NCI-H510A treated with DMSO at 0.1 percent for 48 hours (cell line): ENCODE data around the gene LINGO3.
A peak's percentile ranks its signal among the peaks of the same experiment; 100 is the strongest.
"Not testable (repeated sequence)": the region's sequence is repeated elsewhere in the genome, so short reads cannot be mapped to it uniquely, and the experiment has no call there.

Source experiments
- DNase-seq: peaks from one replicate; lab custom pipeline; 2025; lab: John Stamatoyannopoulos, UW

LINGO3 gene, protein sequence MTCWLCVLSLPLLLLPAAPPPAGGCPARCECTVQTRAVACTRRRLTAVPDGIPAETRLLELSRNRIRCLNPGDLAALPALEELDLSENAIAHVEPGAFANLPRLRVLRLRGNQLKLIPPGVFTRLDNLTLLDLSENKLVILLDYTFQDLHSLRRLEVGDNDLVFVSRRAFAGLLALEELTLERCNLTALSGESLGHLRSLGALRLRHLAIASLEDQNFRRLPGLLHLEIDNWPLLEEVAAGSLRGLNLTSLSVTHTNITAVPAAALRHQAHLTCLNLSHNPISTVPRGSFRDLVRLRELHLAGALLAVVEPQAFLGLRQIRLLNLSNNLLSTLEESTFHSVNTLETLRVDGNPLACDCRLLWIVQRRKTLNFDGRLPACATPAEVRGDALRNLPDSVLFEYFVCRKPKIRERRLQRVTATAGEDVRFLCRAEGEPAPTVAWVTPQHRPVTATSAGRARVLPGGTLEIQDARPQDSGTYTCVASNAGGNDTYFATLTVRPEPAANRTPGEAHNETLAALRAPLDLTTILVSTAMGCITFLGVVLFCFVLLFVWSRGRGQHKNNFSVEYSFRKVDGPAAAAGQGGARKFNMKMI

DNA sequence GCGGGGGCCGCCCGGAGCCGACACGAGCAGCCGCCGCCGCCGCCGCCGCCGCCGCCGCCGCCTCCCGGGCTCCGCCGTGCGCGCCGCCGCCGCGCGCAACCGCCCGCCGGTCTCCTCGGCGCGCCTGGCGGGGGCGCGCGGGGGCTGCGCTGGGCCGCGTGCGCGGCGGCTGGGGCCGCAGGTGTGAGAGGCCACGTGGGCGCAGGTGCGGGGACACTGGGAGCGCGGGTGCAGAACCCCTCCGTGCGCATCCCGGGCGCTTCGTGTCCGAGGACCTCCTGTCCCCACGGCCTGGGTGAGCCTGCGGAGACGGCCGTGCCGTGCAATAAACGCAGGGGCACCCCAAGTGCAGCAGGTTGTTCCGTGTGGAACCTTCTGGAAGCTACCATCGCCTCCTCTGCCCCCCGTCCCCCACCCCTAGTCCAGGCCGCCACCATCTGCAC is at the start of gene LINGO3:
TSS of gene LINGO3 (minus strand) at position 41 of the 443 bp plus-strand sequence. CDS start 16,378 bp downstream, outside the sequence.
- no peak for DNase-seq

DNA sequence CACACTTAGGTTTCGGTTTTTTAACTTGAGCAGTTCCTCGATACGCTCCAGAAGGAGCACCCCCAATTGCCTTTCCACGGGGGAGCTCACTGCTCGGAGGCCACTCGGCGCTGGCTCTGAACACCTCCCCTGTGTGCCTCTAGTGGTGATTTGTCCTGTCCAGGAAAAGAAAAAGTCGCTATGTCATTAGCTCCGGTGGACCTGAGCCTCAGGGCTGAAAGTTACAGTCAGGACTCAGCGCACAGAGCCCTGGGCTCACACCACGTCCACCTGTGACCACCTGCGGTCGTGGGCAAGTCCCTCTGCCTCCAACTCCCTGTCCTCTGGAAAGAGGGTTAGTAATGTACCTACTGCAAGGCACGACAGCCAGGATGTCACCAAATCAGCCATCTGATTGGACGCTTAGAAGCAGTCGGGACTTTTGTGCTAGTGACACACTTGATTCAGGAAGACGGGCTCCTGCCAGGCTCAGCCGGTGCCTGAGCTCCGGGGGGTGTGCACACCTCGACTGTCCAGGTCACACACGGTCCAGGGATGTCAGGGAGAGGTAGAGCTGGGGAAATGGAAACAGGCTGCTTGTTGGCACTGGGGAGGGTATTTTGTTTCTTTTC is 48.2 kb upstream of the LINGO3 start:
- DNase-seq = no peak

DNA sequence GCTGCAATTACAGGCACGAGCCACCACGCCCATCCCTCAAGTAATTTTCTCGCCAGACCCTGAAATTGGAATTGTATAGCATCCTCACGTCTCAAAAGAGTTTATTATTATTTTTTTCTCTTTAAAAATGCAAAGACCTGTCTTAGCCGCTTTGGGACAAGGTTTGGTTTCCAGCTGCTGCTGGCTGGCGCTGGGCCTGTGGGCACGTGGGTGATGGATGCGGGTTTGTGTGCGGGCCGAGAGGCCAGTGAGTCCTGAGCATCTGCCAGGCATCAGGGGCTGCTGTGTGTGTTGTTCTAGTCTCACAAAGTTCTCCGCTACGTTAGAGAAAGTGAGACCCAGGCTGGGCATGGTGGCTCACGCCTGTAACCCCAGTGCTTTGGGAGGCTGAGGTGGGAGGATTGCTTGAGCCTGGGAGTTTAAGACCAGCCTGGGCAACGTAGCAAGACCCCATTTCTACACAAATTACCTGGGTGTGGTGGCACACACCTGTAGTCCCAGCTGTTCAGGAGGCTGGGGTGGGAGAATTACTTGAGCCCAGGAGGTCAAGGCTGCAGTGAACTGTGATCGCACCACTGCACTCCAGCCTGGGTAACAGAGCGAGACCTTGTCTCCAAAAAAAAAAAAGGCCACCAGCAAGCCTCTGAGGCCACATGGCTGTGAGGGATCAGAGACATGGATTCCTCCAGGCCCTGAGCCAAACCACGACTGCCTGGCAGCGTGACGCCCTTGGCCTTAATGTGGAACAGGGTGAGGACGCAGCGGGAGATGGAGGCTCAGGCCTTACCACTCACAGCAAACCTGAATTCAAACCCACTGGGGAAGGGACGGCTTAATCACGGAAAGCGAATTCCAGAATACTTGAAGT is 47.4 kb upstream of the LINGO3 start:
- no peak for DNase-seq

DNA sequence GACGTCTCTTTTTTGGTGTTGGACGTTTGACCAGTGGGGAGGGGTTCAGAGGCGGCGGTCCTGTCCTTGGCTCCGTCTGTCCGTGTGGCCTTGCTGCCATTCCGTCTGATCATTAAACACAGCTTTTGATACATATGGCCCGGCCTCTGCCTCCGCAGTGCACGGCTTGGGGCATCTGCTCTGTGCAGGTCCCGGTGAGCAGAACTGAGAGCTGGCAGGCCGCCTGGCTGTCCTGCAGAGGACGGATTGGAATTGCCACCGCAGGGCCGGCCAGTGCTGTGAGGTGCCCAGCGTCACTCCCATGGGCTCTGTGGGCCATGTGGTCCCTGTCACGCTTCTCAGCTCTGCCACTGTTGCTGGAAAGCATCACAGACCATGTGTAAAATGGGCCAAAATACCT is 46.7 kb upstream of the LINGO3 start:
- no peak for DNase-seq

DNA sequence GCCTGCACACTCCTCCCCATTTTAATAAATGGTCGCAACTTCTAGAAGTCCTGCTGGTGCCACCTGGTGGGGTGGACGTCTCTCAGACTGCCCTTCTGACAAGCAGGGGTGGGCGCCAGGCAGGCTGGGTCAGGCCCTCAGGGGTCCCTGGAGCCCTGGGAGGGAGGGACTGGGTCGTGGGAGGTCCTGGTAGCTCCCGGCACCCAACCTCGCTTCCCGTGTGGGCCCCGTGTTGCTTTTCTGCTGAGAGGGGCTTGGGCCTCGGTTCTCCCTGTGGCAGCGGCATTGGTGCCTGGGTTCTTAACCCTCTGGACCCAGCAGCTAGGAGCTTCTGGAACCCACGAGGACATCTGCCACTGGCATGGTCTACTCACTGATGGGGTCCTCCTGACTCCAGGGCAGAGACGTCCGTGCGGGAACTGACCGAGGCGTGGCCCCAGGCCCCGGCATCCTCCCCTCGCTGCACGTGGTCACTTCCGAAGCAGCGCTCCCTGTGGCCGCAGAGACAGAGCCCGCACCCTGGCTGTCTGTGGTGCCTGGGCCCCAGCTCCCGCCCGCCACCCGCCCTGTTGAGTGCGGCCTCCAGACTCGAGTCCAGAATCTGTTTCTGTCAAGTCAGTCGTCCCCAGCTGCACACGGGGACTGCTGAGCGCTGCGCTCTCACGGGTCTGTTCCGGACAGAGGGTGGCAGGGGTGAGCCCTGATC is 46.1 kb upstream of the LINGO3 start:
- no peak for DNase-seq

DNA sequence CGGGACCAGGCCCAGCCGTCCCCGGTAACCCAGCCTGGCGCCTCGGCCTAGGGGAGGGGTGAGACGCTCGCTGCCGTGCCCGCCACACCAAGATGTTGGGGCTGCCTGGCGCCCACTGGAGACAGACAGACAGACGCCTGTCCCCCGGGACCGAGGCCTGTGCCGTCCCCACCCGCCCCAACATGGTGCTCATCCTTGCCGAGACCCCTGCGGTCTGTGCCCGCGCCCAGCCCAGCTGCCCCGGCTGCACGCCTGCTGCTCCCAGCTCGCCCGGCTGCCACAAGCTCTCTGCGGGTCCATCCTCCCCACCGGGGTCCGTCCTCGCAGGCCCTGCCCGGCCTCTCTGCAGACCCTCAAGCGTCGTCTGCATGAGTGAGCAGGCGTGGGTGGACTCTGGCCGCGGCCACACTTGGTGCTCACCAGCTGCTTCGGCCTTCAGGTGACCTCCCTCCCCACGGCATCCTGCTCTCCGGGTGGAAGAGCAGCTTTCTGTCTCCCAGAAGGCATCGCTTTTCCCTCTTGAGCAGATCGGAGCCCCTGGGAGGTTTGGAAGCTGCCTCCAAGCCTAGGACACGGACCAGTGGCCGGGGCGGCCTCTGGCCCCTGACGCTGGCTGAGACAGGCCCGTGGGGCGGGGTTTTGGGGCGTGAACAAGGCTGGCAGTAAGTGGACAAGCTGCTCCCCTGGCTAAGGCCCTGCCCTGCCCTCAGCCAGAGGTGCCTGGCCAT is 45.4 kb upstream of the LINGO3 start:
- DNase-seq = no peak

DNA sequence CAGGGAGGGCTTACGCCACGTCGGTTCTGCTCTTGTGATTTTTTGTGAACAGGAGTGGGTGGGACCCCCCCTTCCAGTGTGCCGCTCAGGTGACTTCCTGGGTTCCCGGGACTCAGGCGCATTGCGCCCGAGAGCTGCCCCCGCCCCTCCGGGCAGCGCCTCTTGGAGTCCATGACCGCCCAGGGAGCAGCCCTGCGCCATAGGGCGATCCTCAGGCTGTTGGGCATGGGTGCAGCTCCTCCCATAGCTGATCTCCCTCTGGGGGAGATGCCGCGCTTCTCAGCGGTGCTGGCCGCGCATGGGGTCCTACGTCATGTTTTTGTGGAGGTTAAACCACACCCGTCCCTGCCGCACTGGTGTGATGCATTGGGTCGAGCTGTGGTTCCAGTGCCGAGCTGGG is 44.2 kb upstream of the LINGO3 start:
- no peak for DNase-seq

DNA sequence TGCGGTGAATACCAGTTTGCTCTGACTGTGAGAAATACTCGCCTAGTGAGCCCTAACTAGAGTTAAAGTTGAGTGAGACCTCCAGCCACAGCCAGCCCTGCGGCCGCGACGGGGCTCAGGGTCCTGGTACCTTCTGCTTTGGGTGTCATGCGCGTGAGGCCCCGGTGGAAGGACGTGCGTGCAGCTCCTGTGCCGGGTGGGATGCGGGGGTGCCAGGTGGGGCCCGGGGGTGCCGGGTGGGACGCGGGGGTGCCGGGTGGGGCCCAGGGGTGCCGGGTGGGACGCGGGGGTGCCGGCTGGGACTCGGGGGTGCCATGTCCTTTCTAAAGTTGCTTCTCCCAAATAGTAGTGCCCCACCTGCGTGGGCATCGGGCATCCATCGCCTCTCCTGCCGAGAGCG is 43.6 kb upstream of the LINGO3 start:
- DNase-seq = no peak

DNA sequence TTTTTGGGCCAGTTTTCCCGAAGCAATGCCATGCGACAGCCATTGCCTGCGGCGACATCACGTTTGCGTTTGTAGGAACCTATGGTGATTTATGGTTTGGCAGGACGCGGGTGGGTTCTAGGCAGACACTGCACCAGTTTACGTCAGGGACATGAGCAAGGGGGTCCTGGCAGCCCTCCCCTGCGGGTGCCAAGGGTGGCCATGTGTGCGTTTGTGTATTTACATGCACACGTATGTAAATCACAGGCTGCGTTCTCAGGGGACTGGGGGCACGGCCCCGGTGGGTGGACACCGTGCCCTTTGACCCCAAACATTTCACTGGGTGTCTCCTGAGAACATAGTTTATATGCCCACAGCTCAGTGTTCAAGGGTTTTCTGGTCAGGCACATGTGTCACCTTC is 42.7 kb upstream of the LINGO3 start:
- DNase-seq = no peak

DNA sequence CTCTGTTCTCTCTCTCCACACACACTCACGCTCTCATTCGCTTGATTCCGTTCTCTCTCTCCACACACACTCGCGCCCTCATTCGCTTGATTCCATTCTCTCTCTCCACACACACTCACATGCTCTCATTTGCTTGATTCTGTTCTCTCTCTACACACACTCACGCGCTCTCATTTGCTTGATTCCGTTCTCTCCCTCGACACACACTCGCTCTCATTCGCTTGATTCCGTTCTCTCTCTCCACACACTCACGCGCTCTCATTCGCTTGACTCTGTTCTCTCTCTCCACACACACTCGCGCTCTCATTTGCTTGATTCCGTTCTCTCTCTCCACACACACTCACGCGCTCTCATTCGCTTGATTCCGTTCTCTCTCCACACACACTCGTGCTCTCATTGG is 41.9 kb upstream of the LINGO3 start:
- DNase-seq = not testable (repeated sequence)

DNA sequence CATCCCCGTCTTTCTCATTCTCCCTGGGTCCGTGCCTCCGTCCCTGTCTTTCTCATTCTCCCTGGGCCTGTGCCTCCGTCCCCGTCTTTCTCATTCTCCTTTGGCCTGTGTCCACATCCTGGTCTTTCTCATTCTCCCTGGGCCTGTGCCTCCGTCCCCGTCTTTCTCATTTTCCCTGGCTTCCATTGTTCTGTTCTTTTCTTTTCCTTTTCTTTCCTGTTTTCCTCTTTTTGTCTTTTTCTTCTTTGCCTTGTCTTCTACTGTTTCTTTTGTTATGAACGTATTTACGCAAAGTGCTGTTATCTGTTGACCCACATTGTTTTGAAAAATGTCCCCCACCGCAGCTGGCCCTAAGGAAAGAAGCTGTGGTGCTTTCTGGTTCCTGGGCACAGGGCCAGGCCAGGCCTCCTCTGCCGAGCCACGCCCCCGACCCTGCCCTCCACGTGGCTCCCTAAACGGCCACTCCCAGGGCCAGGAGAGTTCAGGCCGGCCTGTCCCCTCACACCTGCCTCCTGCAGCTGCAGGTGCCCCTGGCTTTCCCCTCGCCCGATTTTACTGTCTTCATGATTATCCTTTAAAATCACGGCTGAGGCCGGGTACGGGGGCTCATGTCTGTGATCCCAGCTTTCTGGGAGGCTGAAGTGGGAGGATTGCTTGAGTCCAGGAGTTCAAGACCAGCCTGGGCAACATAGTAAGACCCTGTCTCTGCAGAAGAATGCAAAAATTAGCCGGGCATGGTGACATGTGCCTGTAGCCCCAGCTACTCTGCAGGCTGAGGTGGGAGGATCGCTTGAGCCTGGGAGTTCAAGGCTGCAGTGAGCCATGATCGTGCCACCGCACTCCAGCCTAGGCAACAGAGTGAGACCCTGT is 38.1 kb upstream of the LINGO3 start:
- peak; percentile 8 for DNase-seq

DNA sequence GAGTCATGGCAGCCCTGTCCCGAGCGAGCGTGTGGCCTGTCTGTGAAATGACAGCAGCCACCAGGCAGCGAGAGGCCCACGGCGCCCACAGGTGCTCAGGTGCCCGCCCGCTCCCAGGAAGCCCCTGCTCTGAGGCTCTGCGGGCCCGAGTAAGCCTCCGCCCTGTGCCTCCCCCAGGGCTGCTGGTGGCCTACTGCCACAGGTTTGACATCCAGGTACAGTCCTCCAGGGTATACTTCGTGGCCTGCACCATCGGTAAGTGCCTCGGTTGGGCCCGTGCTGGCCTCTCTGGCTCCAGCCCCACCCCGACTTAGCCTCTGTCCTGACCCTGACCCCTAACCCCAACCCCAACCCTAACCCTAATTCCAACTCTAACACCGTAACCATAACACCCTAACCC is 37.1 kb upstream of the LINGO3 start:
- DNase-seq = no peak

DNA sequence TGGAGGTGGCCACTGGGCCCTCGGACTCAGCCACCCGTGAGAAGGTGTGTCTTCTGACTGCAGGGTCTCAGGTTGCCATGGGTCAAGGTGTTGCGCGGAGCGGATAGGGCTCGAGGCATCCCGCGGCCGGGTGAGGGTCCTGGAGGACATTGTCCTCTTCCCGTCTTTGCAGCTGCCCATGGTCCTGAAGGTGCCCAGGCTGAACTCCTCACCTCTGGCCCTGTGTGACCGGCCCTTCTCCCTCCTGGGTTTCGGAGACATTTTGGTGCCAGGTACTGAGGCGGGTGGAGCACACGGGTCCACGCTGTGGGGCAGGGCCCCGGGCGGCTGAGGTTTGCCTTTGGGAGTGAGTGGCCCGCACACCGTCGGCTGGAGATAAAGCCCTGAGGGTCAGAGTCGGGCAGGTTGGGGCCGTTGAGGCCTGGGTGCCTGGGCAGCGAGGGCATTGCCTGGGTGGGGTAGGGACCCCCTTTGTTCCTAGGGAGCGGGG is 36.5 kb upstream of the LINGO3 start:
- no peak for DNase-seq

DNA sequence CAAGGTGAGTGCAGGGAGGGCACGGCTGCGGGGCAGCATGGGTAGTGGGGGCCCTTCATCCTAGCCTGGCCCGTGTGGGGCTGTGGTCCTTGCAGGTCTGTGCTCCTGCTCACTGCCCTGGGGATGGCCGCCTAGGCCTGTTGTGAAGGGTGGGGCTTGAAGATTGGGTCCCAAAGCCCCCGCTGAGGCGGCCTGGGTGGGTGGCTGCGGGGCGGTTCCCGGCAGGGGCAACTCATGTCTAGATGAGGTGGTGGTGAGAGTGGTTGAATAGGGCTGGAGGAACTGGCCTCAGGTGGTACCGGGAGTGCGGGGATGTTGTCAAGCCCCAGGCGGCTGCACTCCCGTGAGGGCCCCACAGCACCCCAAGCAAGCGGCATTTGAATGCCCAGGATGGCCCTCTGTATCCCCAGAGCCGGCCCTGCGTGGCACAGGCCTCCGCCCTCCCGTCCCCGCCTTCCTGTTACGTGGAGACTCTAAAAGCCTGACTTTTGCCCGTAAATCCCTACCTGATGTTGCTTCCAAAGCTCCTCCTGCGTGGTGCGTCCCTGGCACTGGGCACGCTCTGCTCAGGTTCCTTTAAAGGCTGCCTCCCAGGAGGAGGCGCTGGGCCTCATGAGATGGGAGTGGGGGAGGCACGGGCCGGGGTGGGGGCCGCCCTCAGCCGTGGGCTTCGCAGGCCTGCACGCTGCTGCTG is 35.5 kb upstream of the LINGO3 start:
- no peak for DNase-seq

DNA sequence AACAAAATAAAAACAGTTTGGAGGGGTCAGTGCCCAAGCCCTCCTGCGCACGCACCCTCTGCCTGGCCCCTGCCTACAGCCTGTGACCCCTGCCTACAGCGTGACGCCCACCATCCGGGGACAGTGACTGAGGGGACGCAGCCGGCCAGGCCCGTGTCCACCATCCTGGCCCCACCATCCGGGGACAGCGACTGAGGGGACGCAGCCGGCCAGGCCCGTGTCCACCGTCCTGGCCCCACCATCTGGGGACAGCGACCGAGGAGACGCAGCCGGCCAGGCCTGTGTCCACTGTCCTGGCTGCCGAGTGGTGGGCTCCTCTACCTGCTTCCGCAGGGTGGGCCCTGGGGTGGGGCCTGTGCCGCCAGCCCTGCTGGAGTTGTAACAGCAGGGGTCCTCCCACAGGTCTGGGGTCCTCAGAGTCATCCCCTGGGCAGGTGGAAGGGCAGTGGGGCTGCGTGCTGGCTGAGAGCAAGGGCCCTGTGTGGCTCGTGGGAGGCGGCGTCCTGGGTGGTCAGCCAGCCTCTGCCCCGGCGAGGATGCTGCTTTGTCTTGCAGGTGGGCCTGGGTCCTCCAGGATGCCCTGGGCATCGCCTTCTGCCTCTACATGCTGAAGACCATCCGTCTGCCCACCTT is 34.8 kb upstream of the LINGO3 start:
- no peak for DNase-seq

DNA sequence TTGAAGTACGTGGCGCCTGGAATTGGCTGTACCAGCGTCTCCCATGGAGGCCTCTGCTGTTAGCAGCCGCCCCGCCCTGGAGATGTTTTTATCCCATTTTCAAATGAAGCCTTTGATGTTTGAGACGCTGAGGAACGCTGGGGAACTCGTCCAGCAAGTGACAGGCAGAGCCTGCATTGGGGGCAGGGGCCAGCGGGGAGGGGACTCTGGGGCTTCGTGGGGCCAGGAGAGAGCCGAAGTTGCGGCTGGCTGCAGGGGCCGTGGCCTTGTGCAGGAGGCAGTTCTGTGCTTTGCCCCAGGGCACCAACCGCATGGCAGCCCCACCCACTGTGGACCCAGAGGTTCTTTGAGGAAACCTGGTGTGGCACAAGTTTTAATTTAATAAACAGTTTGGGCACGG is 34.0 kb upstream of the LINGO3 start:
- DNase-seq = no peak

DNA sequence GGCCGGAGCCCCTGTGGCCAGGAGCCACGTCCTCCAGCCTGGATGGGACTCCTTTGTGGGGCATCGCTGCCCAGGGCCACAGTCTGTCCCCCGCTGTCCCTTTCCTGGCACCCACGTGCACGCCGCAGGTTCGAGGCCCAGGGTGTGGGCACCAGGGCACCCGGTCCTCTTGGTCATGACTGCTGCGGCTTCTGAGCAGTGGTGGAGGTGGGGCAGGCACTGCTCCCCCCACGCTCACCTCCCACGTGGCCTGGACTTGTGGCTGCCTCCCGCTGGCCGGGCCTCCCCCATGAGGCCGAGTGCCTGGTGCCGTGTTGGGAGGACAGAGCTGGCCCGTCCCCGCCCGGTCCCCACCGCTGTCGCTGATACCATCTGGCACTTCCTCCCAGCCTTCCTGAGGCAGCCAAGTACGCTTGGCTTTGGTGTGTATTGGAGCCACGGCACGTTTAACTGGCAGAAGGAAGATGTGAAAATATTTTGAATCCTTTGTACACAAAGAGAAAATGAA is 33.3 kb upstream of the LINGO3 start:
- no peak for DNase-seq

DNA sequence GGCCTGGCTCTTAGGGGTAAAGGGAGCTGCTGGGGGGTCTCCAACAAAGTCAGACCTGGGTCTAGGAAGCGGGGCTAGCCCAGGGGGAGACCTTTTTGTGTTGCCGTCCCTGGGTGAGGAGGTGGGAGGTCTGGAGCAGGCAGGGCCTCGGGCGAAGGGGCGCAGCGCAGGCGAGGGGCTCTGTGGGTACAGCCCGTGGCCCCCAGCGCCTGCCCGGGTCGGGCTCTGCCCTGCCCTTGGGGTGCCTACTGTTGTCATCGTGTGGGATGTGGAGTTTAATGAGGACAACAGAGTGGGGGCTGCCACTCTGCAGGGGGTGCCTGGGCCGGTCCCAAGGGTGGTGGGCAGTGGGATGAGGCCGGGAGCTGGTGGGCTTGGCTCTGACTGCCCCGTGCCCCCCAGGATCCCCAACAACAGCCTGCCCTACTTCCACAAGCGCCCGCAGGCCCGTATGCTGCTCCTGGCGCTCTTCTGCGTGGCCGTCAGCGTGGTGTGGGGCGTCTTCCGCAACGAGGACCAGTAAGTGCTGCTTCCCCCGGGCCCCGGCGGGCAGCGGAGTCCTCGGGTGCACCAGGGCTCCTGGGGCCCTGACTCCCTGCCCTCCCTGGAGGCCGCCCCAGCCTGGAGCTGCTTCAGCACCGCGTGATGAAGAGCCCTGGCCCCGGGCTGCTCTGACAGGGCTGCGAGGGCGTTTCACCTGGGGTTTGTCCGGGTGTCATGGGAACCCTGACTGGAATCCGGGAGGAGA is 32.7 kb upstream of the LINGO3 start:
- DNase-seq = no peak
